GM12874 (cell line): ENCODE measurements around the gene FUT7.
A peak's percentile ranks its signal among the peaks of the same experiment; 100 is the strongest.

Source experiments
- CTCF ChIP-seq: IDR thresholded peaks from 2 replicates; pipeline ENCODE4 v1.5.1; 2011; ENCODE audit warnings: low read depth, mild to moderate bottlenecking, control low read depth, low read length, moderate library complexity; ENCODE audit not compliant: insufficient read depth

Gene FUT7

GRCh38 chr9:137069508-137070091, 37.7 kb upstream of the FUT7 start:
- no peak for TF ChIP-seq CTCF

DNA sequence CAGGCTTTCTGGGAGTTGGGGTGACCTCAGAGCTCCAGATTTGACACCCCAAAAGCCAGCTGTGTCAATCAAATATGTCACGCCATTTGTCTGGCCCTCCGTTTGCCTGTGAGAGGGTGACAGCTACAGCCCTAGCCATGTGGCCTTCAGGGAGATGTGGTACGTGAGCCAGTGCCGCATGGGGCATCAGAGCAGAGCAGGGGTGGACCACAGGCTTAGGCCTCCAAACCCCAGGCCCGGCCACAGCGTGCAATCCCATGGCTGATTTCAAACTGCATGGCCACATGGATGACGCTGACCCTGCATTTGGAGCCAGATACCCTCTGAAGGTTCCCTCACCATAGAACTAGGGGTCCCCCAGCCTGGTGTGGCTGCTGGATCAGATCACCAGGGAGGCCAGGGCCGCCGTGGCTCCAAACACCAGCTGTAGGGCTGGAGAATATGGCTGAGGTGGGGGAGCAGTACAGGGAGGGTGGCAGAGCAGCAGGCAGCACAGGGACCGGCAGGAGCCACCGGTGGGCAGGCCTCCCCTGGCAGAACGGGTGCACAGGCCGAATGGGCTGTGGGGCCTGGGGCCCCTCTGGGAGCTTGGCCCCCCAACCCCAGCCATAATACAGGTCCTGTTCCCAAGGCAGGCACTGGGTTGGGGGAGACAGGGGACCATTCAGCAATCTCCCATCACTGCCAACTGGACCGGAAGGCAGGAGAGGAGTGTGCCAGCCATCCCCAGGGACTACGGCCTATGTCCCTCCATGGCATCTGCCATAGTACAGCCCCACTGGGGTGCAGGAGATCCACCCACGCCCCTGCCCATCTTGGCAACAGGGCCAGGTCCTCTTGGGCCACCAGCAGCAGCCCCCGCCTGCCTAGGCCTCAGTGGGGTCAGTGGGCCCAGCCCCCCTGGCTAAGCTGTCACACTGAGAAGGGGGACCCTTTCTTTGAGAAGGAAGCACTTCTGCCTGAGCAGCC, 36.9 kb upstream of the FUT7 start:
- no peak for TF ChIP-seq CTCF

DNA sequence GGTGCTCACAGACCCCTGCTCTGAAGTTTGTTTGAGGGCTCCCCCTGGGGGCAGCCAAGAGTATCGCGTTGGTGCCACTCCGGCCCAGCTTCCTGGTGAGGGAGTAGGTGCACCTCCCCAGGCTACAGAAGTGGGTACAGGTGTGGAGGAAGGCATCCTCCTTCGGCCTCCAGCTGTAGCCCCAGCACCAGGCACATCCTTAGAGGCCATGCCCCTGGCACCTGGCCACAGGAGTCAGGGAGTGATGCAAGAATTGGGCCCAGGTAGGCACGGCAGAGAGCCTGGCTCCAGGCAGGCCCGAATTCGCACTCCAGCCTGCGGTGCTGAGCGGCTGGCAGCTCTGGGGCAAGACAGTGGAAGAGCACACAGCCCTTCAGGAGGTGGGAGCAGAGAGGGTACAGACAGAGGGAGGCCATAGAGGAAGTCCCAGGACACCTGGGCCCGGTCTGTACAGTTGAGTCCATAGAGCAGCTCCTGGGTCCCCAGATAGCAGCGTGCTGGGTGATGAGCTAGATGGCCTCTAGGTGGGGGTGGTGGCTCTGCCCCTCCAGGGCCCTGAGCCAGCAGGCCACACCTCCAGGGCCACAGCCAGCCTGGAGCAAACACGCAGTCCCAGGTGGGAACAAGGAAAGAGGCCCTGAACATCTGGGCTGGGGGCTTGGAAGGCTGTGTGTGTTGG, 36.1 kb upstream of the FUT7 start:
- TF ChIP-seq CTCF: peak; percentile 84

- no peak for TF ChIP-seq CTCF
These were observed 34.4 kb upstream of the FUT7 start for GRCh38 chr9:137066096-137066861.

GRCh38 chr9:137065336-137065967, 33.6 kb upstream of the FUT7 start:
- TF ChIP-seq CTCF: no peak

- no peak for TF ChIP-seq CTCF
These were observed 32.9 kb upstream of the FUT7 start for GRCh38 chr9:137064880-137065164.
